Right kidney (tissue), 1 donor: ENCODE measurements around the gene PCTP.

Source experiments
- DNase-seq: peaks from one replicate; pipeline ENCODE4 v3.0.0-alpha.2; 2016

PCTP gene

DNA sequence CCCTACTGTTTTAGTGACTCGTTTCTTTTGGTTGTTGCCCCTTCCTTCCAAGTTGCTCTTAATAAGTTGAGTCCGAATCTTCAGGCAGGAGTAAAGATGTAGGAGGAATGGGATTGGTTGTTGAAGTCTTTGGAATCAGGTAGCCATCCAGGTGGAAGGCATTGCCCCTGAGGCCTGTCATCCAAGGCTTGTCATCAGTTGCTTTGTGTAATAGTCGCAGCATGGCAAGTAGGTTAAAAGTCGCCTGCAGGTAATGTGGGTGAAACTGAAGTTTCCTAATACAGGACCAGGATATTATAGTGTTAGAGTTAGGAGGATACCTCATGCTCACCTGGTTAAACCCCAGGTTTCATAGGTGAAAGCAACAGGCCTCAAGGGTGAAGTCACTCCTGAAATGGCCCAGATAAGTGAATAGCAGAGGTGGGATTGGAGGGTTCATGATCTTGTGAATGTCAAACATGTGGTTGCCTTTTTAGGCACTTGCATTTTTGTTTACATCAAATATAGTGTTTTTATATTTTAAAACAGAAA lies 934 bp downstream of the PCTP start:
- no peak for DNase-seq

- no peak for DNase-seq
Measured at GRCh38 chr17:55756689-55757088, 5.8 kb downstream of the PCTP start.

DNA sequence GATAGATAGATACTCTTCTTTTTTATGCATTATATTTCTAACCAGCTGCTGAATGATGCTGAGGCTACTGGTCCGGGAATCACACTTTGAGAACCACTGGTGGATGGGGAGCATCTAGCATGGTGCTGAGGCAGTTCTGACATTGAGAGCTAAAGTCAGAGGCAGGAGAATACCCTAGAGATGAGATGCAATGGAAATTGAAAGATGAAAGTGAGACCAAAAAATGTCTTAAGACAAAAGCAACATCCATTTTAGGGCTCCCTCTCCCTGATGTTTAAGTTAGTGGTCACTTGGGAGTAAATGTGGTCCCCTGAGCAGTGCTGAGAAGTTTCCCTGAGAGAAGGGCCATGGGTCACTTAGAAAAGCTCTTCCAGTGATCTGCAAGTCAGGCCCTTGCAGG lies 6.8 kb downstream of the PCTP start:
- DNase-seq: no peak

GRCh38 chr17:55758171-55758570 lies 7.3 kb downstream of the PCTP start:
- DNase-seq: no peak

GRCh38 chr17:55760643-55761355 lies 9.9 kb downstream of the PCTP start:
- no peak for DNase-seq

- DNase-seq: no peak
Measured at GRCh38 chr17:55762086-55762858, 11.4 kb downstream of the PCTP start.

GRCh38 chr17:55763856-55764255 lies 13.0 kb downstream of the PCTP start:
- DNase-seq: no peak

- no peak for DNase-seq
Measured at GRCh38 chr17:55764610-55765009, 13.8 kb downstream of the PCTP start.

DNA sequence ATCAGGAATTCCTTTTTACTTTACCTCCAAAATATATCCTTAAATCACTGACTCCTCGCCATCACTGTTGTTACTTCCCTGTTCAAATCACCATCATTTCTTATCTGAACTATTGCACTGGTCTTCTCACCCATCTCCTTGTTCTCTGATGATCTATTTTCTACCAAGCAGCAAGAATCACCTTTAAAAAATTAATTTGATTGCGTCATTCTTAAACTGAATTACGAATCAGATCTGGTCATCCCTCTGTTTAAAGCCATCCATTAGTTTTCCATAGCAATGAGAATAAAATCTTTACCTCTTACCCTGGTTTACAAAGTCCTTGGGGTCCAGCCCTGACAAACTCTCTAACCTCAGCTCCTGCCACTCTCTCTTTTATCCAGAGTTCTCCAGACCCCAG lies 14.6 kb downstream of the PCTP start:
- no peak for DNase-seq

GRCh38 chr17:55768936-55769624 lies 18.2 kb downstream of the PCTP start:
- no peak for DNase-seq

- no peak for DNase-seq
Measured at GRCh38 chr17:55769625-55770000, 18.8 kb downstream of the PCTP start.

- DNase-seq: peak; percentile 44
Measured at GRCh38 chr17:55770196-55770870, 19.5 kb downstream of the PCTP start.

GRCh38 chr17:55772086-55772485 lies 21.2 kb downstream of the PCTP start:
- DNase-seq: no peak

DNA sequence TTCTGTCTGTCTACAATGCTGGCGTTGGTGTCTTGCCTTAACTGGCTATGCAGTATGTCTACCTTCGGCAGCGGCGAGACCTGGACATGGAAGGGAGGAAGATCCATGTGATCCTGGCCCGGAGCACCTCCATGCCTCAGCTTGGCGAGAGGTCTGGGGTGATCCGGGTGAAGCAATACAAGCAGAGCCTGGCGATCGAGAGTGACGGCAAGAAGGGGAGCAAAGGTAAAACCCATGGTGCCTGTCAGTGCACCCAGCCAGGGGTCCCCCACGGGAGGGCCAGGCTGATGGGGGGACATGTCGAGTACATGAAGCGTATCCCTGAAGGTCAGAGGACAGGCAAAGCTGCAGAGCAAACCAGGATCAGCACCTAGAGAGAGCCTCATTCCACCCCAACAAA lies 22.8 kb downstream of the PCTP start:
- DNase-seq: no peak

- DNase-seq: peak; percentile 39
Measured at GRCh38 chr17:55774846-55775271, 24.0 kb downstream of the PCTP start.

DNA sequence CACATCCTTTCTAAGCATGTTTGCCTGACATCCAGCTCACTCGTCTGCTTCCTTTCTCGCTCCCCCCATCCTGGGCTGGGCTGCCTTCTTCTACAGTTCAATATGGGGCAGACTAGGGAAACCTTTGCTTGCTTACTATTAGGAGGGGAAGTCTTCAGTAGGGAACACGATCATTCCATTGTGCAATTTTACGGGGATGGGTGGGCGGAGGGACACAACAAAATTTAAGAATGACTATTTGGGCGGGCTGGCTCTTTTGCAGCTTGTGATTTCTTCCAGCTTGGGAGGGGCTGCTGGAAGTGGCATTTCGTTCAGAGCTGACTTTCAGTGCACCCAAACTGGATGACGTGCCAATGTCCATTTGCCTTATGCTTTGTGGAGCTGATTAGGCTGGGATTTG lies 25.4 kb downstream of the PCTP start:
- DNase-seq: no peak

DNA sequence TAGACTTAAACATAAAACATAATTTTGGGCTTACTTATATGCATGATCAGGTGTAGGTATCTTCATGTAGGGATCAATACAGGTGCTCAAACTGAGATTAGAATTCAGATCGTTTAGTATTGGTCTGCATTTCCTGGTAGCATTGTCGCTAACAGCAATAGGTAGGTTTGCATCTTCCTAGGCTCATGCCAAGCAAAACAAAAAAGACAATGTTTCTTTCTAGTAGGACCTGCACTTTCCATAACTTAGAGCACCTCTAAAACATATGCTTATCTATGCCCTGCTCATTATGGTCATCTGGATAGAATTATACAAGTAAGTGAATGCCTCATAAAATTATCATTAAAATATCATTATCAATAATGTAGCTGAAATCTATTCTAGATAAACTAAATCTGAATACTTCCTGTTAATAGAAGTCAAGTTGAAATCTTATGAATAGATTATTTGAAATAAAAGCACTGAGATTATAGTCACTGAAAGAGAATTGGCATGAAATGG lies 26.7 kb downstream of the PCTP start:
- no peak for DNase-seq

DNA sequence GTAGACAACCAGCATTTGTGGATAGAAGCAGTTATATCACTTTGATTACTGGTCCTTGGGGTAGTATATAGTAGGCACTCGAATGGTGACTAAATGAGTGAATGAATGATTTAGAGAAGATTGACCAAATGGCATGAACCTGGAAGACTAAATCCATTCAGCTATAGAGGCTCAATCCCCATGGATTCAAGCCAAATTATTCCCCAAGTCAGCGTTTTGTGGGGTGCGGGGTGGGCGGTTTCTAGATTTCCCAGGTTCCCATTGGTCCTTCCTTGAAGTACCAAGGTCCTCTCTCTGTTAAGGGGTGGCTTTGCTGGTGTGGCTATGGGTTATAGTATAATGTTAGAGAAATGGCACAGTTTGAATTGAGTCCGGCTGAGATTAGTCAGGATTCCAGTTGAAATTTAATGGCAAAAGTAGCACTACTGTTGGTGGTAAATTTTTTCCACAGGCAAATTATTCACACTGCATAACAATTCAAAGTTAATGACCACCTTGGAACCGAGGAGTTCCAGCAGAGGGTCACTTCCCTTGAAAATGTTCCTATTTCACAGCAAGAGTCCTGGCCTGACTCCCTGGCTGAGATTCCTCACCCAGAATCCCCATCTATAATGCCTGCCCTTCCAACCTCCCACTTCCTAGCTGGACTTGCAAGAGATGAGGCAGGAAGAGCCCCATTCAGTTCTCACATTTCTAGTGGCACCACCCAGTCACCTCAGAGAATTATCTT lies 27.7 kb downstream of the PCTP start:
- no peak for DNase-seq

GRCh38 chr17:55783684-55784245 lies 32.9 kb downstream of the PCTP start:
- no peak for DNase-seq

GRCh38 chr17:55784666-55785065 lies 33.8 kb downstream of the PCTP start:
- DNase-seq: no peak

GRCh38 chr17:55785181-55785580 lies 34.3 kb downstream of the PCTP start:
- DNase-seq: no peak
